ENCODE data around the gene TMSB4X.
"Not testable (repeated sequence)": the region's sequence is repeated elsewhere in the genome, so short reads cannot be mapped to it uniquely, and the experiment has no call there.

Gene TMSB4X

GRCh38 chrX:12974796-12975669 is at the start of gene TMSB4X:
Gene TMSB4X, plus strand, starts transcription at chrX:12975110.
- no peaks in the 10 kb centered on the region for H3K27me3 ChIP-seq
- H3K9ac ChIP-seq: peak within 1 kb of the TSS; percentile 92
- peaks cover 6% of the 10 kb centered on the region; the same call in 1 of the 2 replicates for H3K9me3 ChIP-seq
- peaks cover 27% of the 10 kb centered on the region for H4K20me1 ChIP-seq
- H3K4me1 ChIP-seq: peaks cover 51% of the 10 kb centered on the region
- TF ChIP-seq Cebpa-rat (IDR thresholded peaks at IDR 0.05): no peak
- H3K27ac ChIP-seq: peak within 1 kb of the TSS; percentile 94
- H3K4me3 ChIP-seq: peak within 1 kb of the TSS; percentile 84
- H3K4me2 ChIP-seq: peak within 1 kb of the TSS; percentile 85
- peaks cover 14% of the 10 kb centered on the region; the same call in 1 of the 2 replicates for H3K36me3 ChIP-seq

- Histone ChIP-seq H3K9me3 (peaks cover 11% of the 10 kb centered on the region), H3K36me3 (no peaks in the 10 kb centered on the region), H3K27ac (no peak overlapping the region), H3K9ac (no peak overlapping the region), H3K4me3 (no peak overlapping the region), H3K27me3 (peaks cover 21% of the 10 kb centered on the region; the same call in 1 of the 2 replicates), H3K4me1 (peaks cover 10% of the 10 kb centered on the region), H3K4me2 (no peak overlapping the region), H4K20me1 (no peaks in the 10 kb centered on the region)
- TF ChIP-seq Cebpa-rat (IDR thresholded peaks at IDR 0.05): no peak
These were observed 45.2 kb upstream of the TMSB4X start for GRCh38 chrX:12929701-12930100.

- Histone ChIP-seq H4K20me1 (no peaks in the 10 kb centered on the region), H3K9ac (no peak overlapping the region), H3K4me1 (peaks cover 10% of the 10 kb centered on the region), H3K27me3 (peaks cover 24% of the 10 kb centered on the region; the same call in 1 of the 2 replicates), H3K36me3 (no peaks in the 10 kb centered on the region), H3K4me2 (no peak overlapping the region), H3K27ac (no peak overlapping the region), H3K4me3 (no peak overlapping the region), H3K9me3 (peaks cover 15% of the 10 kb centered on the region)
- no peak for TF ChIP-seq Cebpa-rat (IDR thresholded peaks at IDR 0.05)
These were observed 44.8 kb upstream of the TMSB4X start for GRCh38 chrX:12930150-12930549.

- H4K20me1 ChIP-seq: no peaks in the 10 kb centered on the region
- peak overlapping the region; percentile 22; the same call in 1 of the 2 replicates for H3K4me2 ChIP-seq
- H3K4me1 ChIP-seq: peaks cover 10% of the 10 kb centered on the region
- peaks cover 21% of the 10 kb centered on the region; the same call in 1 of the 2 replicates for H3K27me3 ChIP-seq
- H3K9me3 ChIP-seq: peaks cover 34% of the 10 kb centered on the region
- H3K27ac ChIP-seq: no peak overlapping the region
- no peak overlapping the region for H3K4me3 ChIP-seq
- no peak for TF ChIP-seq Cebpa-rat (IDR thresholded peaks at IDR 0.05)
- H3K9ac ChIP-seq: no peak overlapping the region
- no peaks in the 10 kb centered on the region for H3K36me3 ChIP-seq
These were observed 42.7 kb upstream of the TMSB4X start for GRCh38 chrX:12932244-12932643.

- Histone ChIP-seq H3K27ac (no peak overlapping the region), H3K4me2 (no peak overlapping the region), H3K4me1 (peaks cover 10% of the 10 kb centered on the region), H4K20me1 (no peaks in the 10 kb centered on the region), H3K9ac (no peak overlapping the region), H3K9me3 (peaks cover 52% of the 10 kb centered on the region), H3K27me3 (peaks cover 23% of the 10 kb centered on the region; the same call in 1 of the 2 replicates), H3K36me3 (no peaks in the 10 kb centered on the region), H3K4me3 (no peak overlapping the region)
- no peak for TF ChIP-seq Cebpa-rat (IDR thresholded peaks at IDR 0.05)
These were observed 40.1 kb upstream of the TMSB4X start for GRCh38 chrX:12934850-12935249.

GRCh38 chrX:12936947-12937346 is 38.0 kb upstream of the TMSB4X start:
- no peak for TF ChIP-seq Cebpa-rat (IDR thresholded peaks at IDR 0.05)
- Histone ChIP-seq H3K27ac (no peak overlapping the region), H3K9ac (no peak overlapping the region), H3K4me1 (peaks cover 6% of the 10 kb centered on the region), H4K20me1 (no peaks in the 10 kb centered on the region), H3K9me3 (peaks cover 60% of the 10 kb centered on the region), H3K36me3 (no peaks in the 10 kb centered on the region), H3K27me3 (peaks cover 22% of the 10 kb centered on the region; the same call in 1 of the 2 replicates), H3K4me2 (no peak overlapping the region), H3K4me3 (no peak overlapping the region)

GRCh38 chrX:12940471-12940870 is 34.4 kb upstream of the TMSB4X start:
- not testable (repeated sequence) for H3K9ac ChIP-seq, H3K4me2 ChIP-seq, H3K4me1 ChIP-seq, H4K20me1 ChIP-seq, H3K4me3 ChIP-seq, H3K27ac ChIP-seq, H3K36me3 ChIP-seq
- Histone ChIP-seq H3K27me3 (peaks cover 10% of the 10 kb centered on the region; the same call in 1 of the 2 replicates), H3K9me3 (peaks cover 50% of the 10 kb centered on the region)

- H3K27me3 ChIP-seq: peaks cover 13% of the 10 kb centered on the region; the same call in 1 of the 2 replicates
These were observed 31.3 kb upstream of the TMSB4X start for GRCh38 chrX:12943592-12943991.

GRCh38 chrX:12944452-12944851 is 30.5 kb upstream of the TMSB4X start:
- not testable (repeated sequence) for H4K20me1 ChIP-seq, H3K27ac ChIP-seq, H3K9ac ChIP-seq, H3K4me3 ChIP-seq, H3K36me3 ChIP-seq, H3K4me2 ChIP-seq
- peaks cover 14% of the 10 kb centered on the region; the same call in 1 of the 2 replicates for H3K27me3 ChIP-seq
- H3K9me3 ChIP-seq: peaks cover 21% of the 10 kb centered on the region
- H3K4me1 ChIP-seq: peaks cover 27% of the 10 kb centered on the region

More at GRCh38 chrX:12943592-12943991, 31.3 kb upstream of the TMSB4X start:
- H3K4me2 ChIP-seq, H3K9ac ChIP-seq, H3K4me3 ChIP-seq, H4K20me1 ChIP-seq, H3K36me3 ChIP-seq, H3K27ac ChIP-seq: not testable (repeated sequence)
- Histone ChIP-seq H3K9me3 (peaks cover 27% of the 10 kb centered on the region), H3K4me1 (peaks cover 18% of the 10 kb centered on the region)

- Histone ChIP-seq H3K4me1 (peaks cover 37% of the 10 kb centered on the region), H3K27me3 (peaks cover 9% of the 10 kb centered on the region; the same call in 1 of the 2 replicates), H3K36me3 (no peaks in the 10 kb centered on the region), H3K9me3 (peaks cover 11% of the 10 kb centered on the region), H3K4me2 (no peak overlapping the region), H3K27ac (no peak overlapping the region), H4K20me1 (peaks cover 18% of the 10 kb centered on the region), H3K9ac (no peak overlapping the region), H3K4me3 (no peak overlapping the region)
- no peak for TF ChIP-seq Cebpa-rat (IDR thresholded peaks at IDR 0.05)
These were observed 29.4 kb upstream of the TMSB4X start for GRCh38 chrX:12945494-12945893.

Data from BLaER1 (cell line).